GM23338 (cell line): ENCODE measurements around the gene GORAB. TPM values are rescaled to one million over a fixed set of nuclear protein-coding genes. Genes with fewer than 3 reads are reported as not detected.

ENCODE experiments used
- ATAC-seq: fragments of 200-7000 bp; cut with Tn5 transposase; 3 replicates; pipeline ENCODE4 v1.9.1; 2020
- DNase-seq: peaks from one replicate; pipeline ENCODE4 v3.0.0-alpha.2; 2015; ENCODE audit warnings: low spot score
- H2AFZ ChIP-seq: fragments of 200-600 bp; sonication (generic); 2 replicates; pipeline ENCODE4 v1.8.0; 2016; ENCODE audit warnings: antibody characterized with exemption, mild to moderate bottlenecking, moderate library complexity
- H3F3A ChIP-seq: fragments of 200-600 bp; sonication (generic); replicated peaks from 2 replicates; pipeline ENCODE4 v1.8.0; 2017; ENCODE audit warnings: antibody characterized with exemption, mixed run types, low read depth
- H3K27ac ChIP-seq: fragments of 200-600 bp; sonication (generic); 2 replicates; pipeline ENCODE4 v1.6.1; 2016; ENCODE audit warnings: low read depth
- H3K27me3 ChIP-seq: fragments of 200-600 bp; sonication (generic); 2 replicates; pipeline ENCODE4 v1.8.0; 2016; ENCODE audit warnings: mild to moderate bottlenecking, mixed run types, moderate library complexity; ENCODE audit not compliant: insufficient read depth
- H3K36me3 ChIP-seq: fragments of 200-600 bp; sonication (generic); 2 replicates; pipeline ENCODE4 v1.8.0; 2016; ENCODE audit warnings: mild to moderate bottlenecking; ENCODE audit not compliant: insufficient read depth
- H3K4me1 ChIP-seq: fragments of 200-600 bp; sonication (generic); 2 replicates; pipeline ENCODE4 v1.8.0; 2016; ENCODE audit warnings: mild to moderate bottlenecking, moderate library complexity; ENCODE audit not compliant: insufficient read depth
- H3K4me2 ChIP-seq: fragments of 200-600 bp; sonication (generic); 2 replicates; pipeline ENCODE4 v1.7.1; 2017; ENCODE audit warnings: mixed run types
- H3K4me3 ChIP-seq: fragments of 200-600 bp; sonication (generic); 2 replicates; pipeline ENCODE4 v1.6.1; 2016; ENCODE audit warnings: mixed run types
- H3K79me2 ChIP-seq: fragments of 200-600 bp; sonication (generic); replicated peaks from 2 replicates; pipeline ENCODE4 v1.8.0; 2017; ENCODE audit warnings: mild to moderate bottlenecking; ENCODE audit not compliant: insufficient read depth
- H3K9me2 ChIP-seq: fragments of 200-600 bp; sonication (generic); 2 replicates; pipeline ENCODE4 v1.8.0; 2017; ENCODE audit not compliant: insufficient read depth
- H4K20me1 ChIP-seq: fragments of 200-600 bp; sonication (generic); replicated peaks from 2 replicates; pipeline ENCODE4 v1.8.0; 2017; ENCODE audit warnings: mild to moderate bottlenecking; ENCODE audit not compliant: insufficient read depth
- H3K27ac Mint-ChIP-seq: 2 replicates; pipeline ENCODE4 v1.8.0; 2020; ENCODE audit warnings: inconsistent platforms, mild to moderate bottlenecking, moderate library complexity, mixed read lengths
- H3K27me3 Mint-ChIP-seq: 3 replicates; pipeline ENCODE4 v1.8.0; 2022; ENCODE audit warnings: low read depth, mild to moderate bottlenecking, moderate library complexity, mixed read lengths, inconsistent platforms; ENCODE audit not compliant: insufficient read depth, poor library complexity
- H3K36me3 Mint-ChIP-seq: 3 replicates; pipeline ENCODE4 v1.8.0; 2021; ENCODE audit warnings: low read depth, mild to moderate bottlenecking, inconsistent platforms, moderate library complexity, mixed read lengths
- H3K4me1 Mint-ChIP-seq: 3 replicates; pipeline ENCODE4 v1.8.0; 2020; ENCODE audit warnings: mild to moderate bottlenecking, inconsistent platforms, mixed read lengths
- H3K4me3 Mint-ChIP-seq: 3 replicates; pipeline ENCODE4 v1.8.0; 2021; ENCODE audit warnings: moderate library complexity, mild to moderate bottlenecking, inconsistent platforms, mixed read lengths
- H3K9me3 Mint-ChIP-seq: 3 replicates; pipeline ENCODE4 v1.8.0; 2020; ENCODE audit warnings: moderate library complexity, mild to moderate bottlenecking, inconsistent platforms, mixed read lengths
- CREB1 ChIP-seq: fragments of 250-450 bp; sonication (Bioruptor Pico); IDR thresholded peaks from 2 replicates; pipeline ENCODE4 v1.5.0; 2020; ENCODE audit warnings: low read depth, mild to moderate bottlenecking, moderate library complexity
- CTCF ChIP-seq, 2 experiments: fragments of 200-600 bp in 1 of 2; sonication (generic) in 1 of 2; conservative IDR thresholded peaks; 2 replicates each; pipeline versions ENCODE4 v1.5.1 to v1.6.1; 2016 to 2017; ENCODE audit warnings: antibody characterized with exemption in 2 of 2, low read depth in 2 of 2, mild to moderate bottlenecking in 2 of 2, moderate library complexity in 1 of 2
- EZH2 ChIP-seq: fragments of 200-600 bp; sonication (generic); IDR thresholded peaks from one replicate; pipeline ENCODE4 v1.8.0; 2017; ENCODE audit warnings: antibody characterized with exemption, mild to moderate bottlenecking, low read depth; ENCODE audit not compliant: unreplicated experiment
- EZH2phosphoT487 ChIP-seq: fragments of 200-600 bp; sonication (generic); IDR thresholded peaks from one replicate; pipeline ENCODE4 v1.8.1; 2018; ENCODE audit warnings: antibody characterized with exemption; ENCODE audit not compliant: unreplicated experiment
- JUNB ChIP-seq: IDR thresholded peaks from one replicate; pipeline ENCODE4 v1.6.1; 2016; ENCODE audit warnings: antibody characterized with exemption; ENCODE audit not compliant: unreplicated experiment
- NANOG ChIP-seq: IDR thresholded peaks from 2 replicates; pipeline ENCODE4 v1.6.1; 2016; ENCODE audit warnings: antibody characterized with exemption, borderline replicate concordance
- POLR2AphosphoS5 ChIP-seq: IDR thresholded peaks from 2 replicates; pipeline ENCODE4 v1.6.1; 2016; ENCODE audit warnings: antibody characterized with exemption, low read depth
- REST ChIP-seq: IDR thresholded peaks from one replicate; pipeline ENCODE4 v1.6.1; 2018; ENCODE audit warnings: antibody characterized with exemption; ENCODE audit not compliant: unreplicated experiment
- ZNF114 ChIP-seq: fragments of 250-450 bp; sonication (Bioruptor Pico); IDR thresholded peaks from 2 replicates; pipeline ENCODE4 v1.5.0; 2020; ENCODE audit warnings: mild to moderate bottlenecking, moderate library complexity
- ZNF331 ChIP-seq: fragments of 250-450 bp; sonication (Bioruptor Pico); IDR thresholded peaks from 2 replicates; pipeline ENCODE4 v1.5.0; 2020; ENCODE audit warnings: low read depth, mild to moderate bottlenecking, moderate library complexity
- polyA plus RNA-seq: library from polyadenylated mRNA; unstranded; fragments of >200 nt; fragmentation: Nextera tagmentation; extraction: Ambion mirVana; gene quantifications from 2 replicates; pipeline ENCODE4 v1.2.1, GENCODE V29; 2016
- total RNA-seq: library from RNA; depleted of rRNA; stranded (reverse); fragments of >200 nt; shearing (Covaris generic); gene quantifications from 2 replicates; pipeline ENCODE4 v1.2.3, GENCODE V29; 2014
- TF ChIP-seq, protein P1 (sequence below): IDR thresholded peaks from 2 replicates; pipeline ENCODE4 v1.6.1; 2016; ENCODE audit warnings: antibody characterized with exemption

GORAB gene
- total and polyA plus RNA-seq, 2 experiments from 2014 or later = 10.4 to 21.1 TPM

DNA sequence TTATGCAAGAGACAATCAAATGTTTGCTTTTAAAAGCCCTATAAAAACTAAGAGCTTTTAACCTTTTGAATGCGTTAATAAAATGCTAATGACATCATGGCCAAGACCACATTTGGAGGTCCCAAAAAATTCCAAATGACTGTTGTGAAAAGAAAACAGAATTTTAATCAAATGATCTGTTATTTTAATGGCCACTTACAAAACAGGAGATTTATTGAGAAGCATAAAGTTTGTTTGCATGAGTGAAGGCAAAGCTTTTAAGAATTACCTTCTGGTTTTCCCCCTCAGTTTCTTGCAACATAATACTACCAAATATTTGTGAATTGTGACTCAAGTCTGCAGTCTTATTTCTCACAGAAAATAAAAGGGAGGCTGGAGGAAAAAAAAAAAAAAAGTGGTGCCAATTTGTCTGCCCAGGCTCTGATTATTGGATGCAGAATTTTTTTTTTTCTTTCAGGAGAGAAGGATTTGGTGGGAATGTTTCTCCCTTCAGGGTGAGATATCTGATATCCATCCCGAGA is 60.7 kb downstream of the GORAB start (continued):
- TF ChIP-seq ZNF331 (CRISPR knock-in tag) (no peak), NANOG (no peak), CREB1 (CRISPR knock-in tag) (no peak), EZH2phosphoT487 (no peak), JUNB (no peak), POLR2AphosphoS5 (no peak), CTCF (conservative IDR thresholded peaks at IDR 0.05; ENCODE audit: low read depth in 2 of 2) (no peak), ZNF114 (CRISPR knock-in tag) (no peak), REST (no peak), EZH2 (no peak)
- TF ChIP-seq, protein P1, sequence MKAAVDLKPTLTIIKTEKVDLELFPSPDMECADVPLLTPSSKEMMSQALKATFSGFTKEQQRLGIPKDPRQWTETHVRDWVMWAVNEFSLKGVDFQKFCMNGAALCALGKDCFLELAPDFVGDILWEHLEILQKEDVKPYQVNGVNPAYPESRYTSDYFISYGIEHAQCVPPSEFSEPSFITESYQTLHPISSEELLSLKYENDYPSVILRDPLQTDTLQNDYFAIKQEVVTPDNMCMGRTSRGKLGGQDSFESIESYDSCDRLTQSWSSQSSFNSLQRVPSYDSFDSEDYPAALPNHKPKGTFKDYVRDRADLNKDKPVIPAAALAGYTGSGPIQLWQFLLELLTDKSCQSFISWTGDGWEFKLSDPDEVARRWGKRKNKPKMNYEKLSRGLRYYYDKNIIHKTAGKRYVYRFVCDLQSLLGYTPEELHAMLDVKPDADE = no peak

GRCh38 chr1:170593173-170594011 is 61.4 kb downstream of the GORAB start:
- peak; percentile 60 for TF ChIP-seq REST
- TF ChIP-seq, protein P1 = no peak
- TF ChIP-seq CTCF (conservative IDR thresholded peaks at IDR 0.05; ENCODE audit: low read depth in 2 of 2) = 0 out of 4 replicates have a peak, but pooled peaks of 1 of the 2 experiments have one; percentile 3
- Histone ChIP-seq H3K4me3 (no peak overlapping the region), H3K27me3 (peaks cover 20% of the 10 kb centered on the region), H3K79me2 (no peaks in the 10 kb centered on the region), H3K27ac (no peak overlapping the region), H3K36me3 (no peaks in the 10 kb centered on the region), H3K4me1 (no peaks in the 10 kb centered on the region), H3F3A (no peaks in the 10 kb centered on the region), H2AFZ (no peak overlapping the region), H4K20me1 (no peaks in the 10 kb centered on the region), H3K4me2 (no peak overlapping the region), H3K9me2 (no peaks in the 10 kb centered on the region)
- H3K9me3 Mint-ChIP-seq = peaks cover 5% of the 10 kb centered on the region; the same call in 2 of the 3 replicates
- peaks cover 10% of the 10 kb centered on the region; the same call in 2 of the 3 replicates for H3K4me1 Mint-ChIP-seq
- no peak overlapping the region for H3K4me3 Mint-ChIP-seq
- no peak for ATAC-seq
- H3K27ac Mint-ChIP-seq = no peak overlapping the region
- H3K27me3 Mint-ChIP-seq = no peaks in the 10 kb centered on the region
- H3K36me3 Mint-ChIP-seq = no peaks in the 10 kb centered on the region
- DNase-seq = peak; percentile 20
